CD4-positive, alpha-beta T cell (primary cell): Measurements from ENCODE around the gene EPGN. TPM values are rescaled to one million over a fixed set of nuclear protein-coding genes. Genes with fewer than 3 reads are reported as not detected.

ENCODE experiments used
- ATAC-seq: fragments of 200-7000 bp; cut with Tn5 transposase; one replicate; pipeline ENCODE4 v1.10.0; 2022; ENCODE audit warnings: mild to moderate bottlenecking; ENCODE audit not compliant: poor library complexity
- CTCF ChIA-PET: fragments of 350-600 bp; sonication (Branson Sonifier 250); formaldehyde crosslinking; loops from one replicate; lab custom pipeline; 2021; ENCODE audit warnings: antibody characterized with exemption, inconsistent platforms; lab: Charles Lee
- POLR2A ChIA-PET: fragments of 350-600 bp; sonication (Branson Sonifier 250); formaldehyde crosslinking; loops from one replicate; lab custom pipeline; 2021; ENCODE audit warnings: antibody characterized with exemption, inconsistent platforms; lab: Charles Lee
- DNase-seq, 14 experiments: peaks; one replicate each; pipeline ENCODE4 v3.0.0-alpha.2; 2013 to 2020; ENCODE audit warnings: mixed read lengths in 2 of 14
- H3K27ac ChIP-seq, 2 donors: one replicate each; pipeline versions ENCODE4 v1.5.1 to v1.7.0; 2013; ENCODE audit warnings: low read length in 2 of 2, low read depth in 1 of 2, mild to moderate bottlenecking in 1 of 2
- H3K27me3 ChIP-seq, 2 experiments: 1 replicate in 1 of 2; 2 replicates in 1 of 2; pipeline versions ENCODE4 v1.6.1 to v1.7.0; 2013; ENCODE audit warnings: low read length in 2 of 2, control low read depth in 1 of 2, mild to moderate bottlenecking in 1 of 2, moderate library complexity in 1 of 2; ENCODE audit not compliant: insufficient read depth in 2 of 2, control insufficient read depth in 1 of 2
- H3K36me3 ChIP-seq: one replicate; pipeline ENCODE4 v1.6.1; 2013; ENCODE audit warnings: low read length, control low read depth; ENCODE audit not compliant: insufficient read depth
- H3K4me1 ChIP-seq: one replicate; pipeline ENCODE4 v1.6.1; 2013; ENCODE audit warnings: low read length, control low read depth; ENCODE audit not compliant: insufficient read depth
- H3K4me3 ChIP-seq: one replicate; pipeline ENCODE4 v1.5.1; 2013; ENCODE audit warnings: mild to moderate bottlenecking, low read length, moderate library complexity
- H3K9me3 ChIP-seq, 2 experiments: 1 replicate in 1 of 2; 2 replicates in 1 of 2; pipeline versions ENCODE4 v1.6.1 to v1.7.0; 2013; ENCODE audit warnings: low read length in 2 of 2, mild to moderate bottlenecking in 2 of 2, control low read depth in 1 of 2, moderate library complexity in 1 of 2; ENCODE audit not compliant: control insufficient read depth in 1 of 2, insufficient read depth in 1 of 2
- H3K27ac Mint-ChIP-seq: one replicate; pipeline ENCODE4 v1.8.0; 2020; ENCODE audit warnings: mixed read lengths
- H3K27me3 Mint-ChIP-seq: one replicate; pipeline ENCODE4 v1.8.0; 2021; ENCODE audit warnings: mixed read lengths
- H3K36me3 Mint-ChIP-seq: one replicate; pipeline ENCODE4 v1.8.0; 2021; ENCODE audit warnings: low read depth, mixed read lengths
- H3K4me1 Mint-ChIP-seq: one replicate; pipeline ENCODE4 v1.8.0; 2021; ENCODE audit warnings: low read depth, mixed read lengths
- H3K4me3 Mint-ChIP-seq: one replicate; pipeline ENCODE4 v1.8.0; 2020; ENCODE audit warnings: mild to moderate bottlenecking, mixed read lengths
- H3K9me3 Mint-ChIP-seq: one replicate; pipeline ENCODE4 v1.8.0; 2020; ENCODE audit warnings: mixed read lengths
- intact Hi-C, 2 experiments: fragments of 100-400 bp; cut with DNase I in 1 of 2; cut with micrococcal nuclease in 1 of 2; formaldehyde crosslinking; loops; one replicate each; pipeline versions ENCODE4 v1.15.1 to v1.9.0; 2023 to 2025; cut with DNase I, micrococcal nuclease
- total RNA-seq, 174 experiments: library from RNA in 2 of 174; stranded (reverse) in 2 of 174; gene quantifications; one replicate each; pipeline ENCODE4 v1.2.3 and lab custom pipeline; 2021 to 2026
- TF ChIP-seq, protein P1 (sequence below): fragments of 200-600 bp; IDR thresholded peaks from one replicate; pipeline ENCODE4 v1.8.0; 2022; ENCODE audit warnings: antibody characterized with exemption, mild to moderate bottlenecking

Gene EPGN
- total RNA-seq, 2 experiments from 2014 or later: 3.7 to 5.9 TPM

DNA sequence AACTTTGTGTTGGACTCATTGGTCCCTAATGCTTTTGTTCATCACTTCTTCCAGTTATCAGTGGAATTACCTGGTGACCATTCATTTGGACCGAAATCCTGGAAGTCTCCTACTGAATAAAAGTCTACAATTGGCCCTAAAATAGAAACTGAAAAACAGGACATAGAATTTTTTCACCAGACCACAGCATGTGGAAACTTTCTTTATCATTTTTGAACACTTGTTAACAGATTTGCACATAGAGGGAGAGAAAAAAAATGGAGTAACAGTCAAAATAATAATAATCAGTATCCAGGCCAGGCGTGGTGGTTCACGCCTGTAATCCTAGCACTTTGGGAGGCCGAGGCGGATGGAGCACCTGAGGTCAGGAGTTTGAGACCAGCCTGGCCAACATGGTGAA lies 7.1 kb downstream of the EPGN start:
- peaks cover 3% of the 10 kb centered on the region for H3K4me1 Mint-ChIP-seq
- no peak overlapping the region for H3K4me3 Mint-ChIP-seq
- no peaks in the 10 kb centered on the region for H3K9me3 ChIP-seq
- intact Hi-C loops: no loop called here
- no peaks in the 10 kb centered on the region for H3K27me3 ChIP-seq
- H3K27ac ChIP-seq: no peak overlapping the region
- TF ChIP-seq, protein P1, sequence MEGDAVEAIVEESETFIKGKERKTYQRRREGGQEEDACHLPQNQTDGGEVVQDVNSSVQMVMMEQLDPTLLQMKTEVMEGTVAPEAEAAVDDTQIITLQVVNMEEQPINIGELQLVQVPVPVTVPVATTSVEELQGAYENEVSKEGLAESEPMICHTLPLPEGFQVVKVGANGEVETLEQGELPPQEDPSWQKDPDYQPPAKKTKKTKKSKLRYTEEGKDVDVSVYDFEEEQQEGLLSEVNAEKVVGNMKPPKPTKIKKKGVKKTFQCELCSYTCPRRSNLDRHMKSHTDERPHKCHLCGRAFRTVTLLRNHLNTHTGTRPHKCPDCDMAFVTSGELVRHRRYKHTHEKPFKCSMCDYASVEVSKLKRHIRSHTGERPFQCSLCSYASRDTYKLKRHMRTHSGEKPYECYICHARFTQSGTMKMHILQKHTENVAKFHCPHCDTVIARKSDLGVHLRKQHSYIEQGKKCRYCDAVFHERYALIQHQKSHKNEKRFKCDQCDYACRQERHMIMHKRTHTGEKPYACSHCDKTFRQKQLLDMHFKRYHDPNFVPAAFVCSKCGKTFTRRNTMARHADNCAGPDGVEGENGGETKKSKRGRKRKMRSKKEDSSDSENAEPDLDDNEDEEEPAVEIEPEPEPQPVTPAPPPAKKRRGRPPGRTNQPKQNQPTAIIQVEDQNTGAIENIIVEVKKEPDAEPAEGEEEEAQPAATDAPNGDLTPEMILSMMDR: no peak
- ATAC-seq: no peak
- H3K36me3 ChIP-seq: no peaks in the 10 kb centered on the region
- ChIA-PET POLR2A (no interaction called here), CTCF (interaction anchor here (1.4 kb wide), 1 partner anchor 82 kb away, joined by 3 read pairs; no protein-coding TSS in a partner anchor)
- peaks cover under 1% of the 10 kb centered on the region for H3K27me3 Mint-ChIP-seq
- no peaks in the 10 kb centered on the region for H3K9me3 Mint-ChIP-seq
- H3K4me3 ChIP-seq: no peak overlapping the region
- no peak overlapping the region for H3K27ac Mint-ChIP-seq
- peaks cover 1% of the 10 kb centered on the region for H3K4me1 ChIP-seq
- H3K36me3 Mint-ChIP-seq: no peaks in the 10 kb centered on the region
- DNase-seq: no peak

DNA sequence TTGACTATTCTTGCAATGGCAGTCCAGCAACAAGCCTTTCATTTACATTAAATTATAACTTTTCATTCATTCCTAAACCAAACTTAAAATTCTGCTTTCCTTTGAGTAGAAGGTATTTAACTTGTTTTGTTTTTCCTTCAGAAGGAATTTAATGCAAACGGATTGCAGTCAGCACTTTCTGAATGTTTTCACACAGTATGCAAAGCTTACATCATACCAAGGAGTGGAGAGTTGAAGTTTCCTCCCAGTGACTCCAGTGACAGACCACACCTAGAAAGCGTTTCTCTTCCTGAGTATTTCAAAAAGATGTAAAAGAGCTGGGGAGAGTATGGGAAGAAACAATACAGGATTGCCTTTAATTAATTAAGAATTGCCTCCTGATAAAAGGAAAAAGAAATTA lies 8.1 kb downstream of the EPGN start:
- ATAC-seq: no peak
- Mint-ChIP-seq H3K36me3 (no peaks in the 10 kb centered on the region), H3K27ac (no peak overlapping the region), H3K4me3 (no peak overlapping the region), H3K4me1 (no peaks in the 10 kb centered on the region), H3K27me3 (peaks cover 6% of the 10 kb centered on the region), H3K9me3 (no peaks in the 10 kb centered on the region)
- no peak for DNase-seq
- Histone ChIP-seq H3K36me3 (no peaks in the 10 kb centered on the region), H3K9me3 (no peaks in the 10 kb centered on the region), H3K27me3 (no peaks in the 10 kb centered on the region), H3K27ac (no peak overlapping the region), H3K4me3 (no peak overlapping the region), H3K4me1 (peaks cover 5% of the 10 kb centered on the region)
- TF ChIP-seq, protein P1: no peak
- POLR2A ChIA-PET: interaction anchor here (0.6 kb wide), 1 partner anchor 135 kb away, joined by 3 read pairs; no protein-coding TSS in a partner anchor
- intact Hi-C loops: no loop called here
- CTCF ChIA-PET: no interaction called here

DNA sequence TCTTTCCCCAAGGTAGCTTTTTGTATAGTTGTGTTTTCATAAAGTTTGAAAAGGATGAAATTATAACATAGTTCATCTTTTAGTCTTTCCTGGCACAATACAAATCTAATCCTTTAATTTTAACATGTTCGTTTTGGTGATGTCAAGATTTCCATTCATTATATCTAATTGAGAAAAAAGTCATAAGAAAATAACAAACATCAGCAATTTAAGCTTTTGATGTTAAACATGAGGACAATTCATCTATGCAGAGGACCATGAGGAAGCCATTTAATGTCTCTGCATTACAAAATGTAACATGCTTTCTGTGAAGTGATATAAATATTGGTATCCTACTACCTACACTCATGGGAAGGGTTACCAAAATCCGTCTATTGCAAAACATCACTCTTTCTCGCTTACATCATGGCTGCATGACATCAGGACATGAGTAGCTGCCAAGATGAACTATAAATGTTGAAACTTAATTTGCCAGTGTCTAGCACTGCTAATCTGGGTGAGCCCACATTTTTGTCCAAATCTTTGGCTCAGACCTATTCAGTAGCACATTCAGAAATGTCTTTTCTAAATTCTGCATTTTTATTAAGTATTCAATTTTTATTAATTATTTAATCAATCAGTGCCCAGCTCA lies 9.5 kb downstream of the EPGN start:
- DNase-seq (no peak), ATAC-seq (no peak)
- peaks cover 0 to 7% of the 10 kb centered on the region in 2 experiments for H3K27me3 ChIP-seq
- CTCF ChIA-PET: no interaction called here
- TF ChIP-seq, protein P1: no peak
- no peak overlapping the region for H3K27ac Mint-ChIP-seq
- no peaks in the 10 kb centered on the region for H3K4me1 Mint-ChIP-seq
- H3K36me3 ChIP-seq: no peaks in the 10 kb centered on the region
- H3K27ac ChIP-seq: no peak overlapping the region
- POLR2A ChIA-PET: no interaction called here
- no peaks in the 10 kb centered on the region for H3K9me3 ChIP-seq
- no peaks in the 10 kb centered on the region for H3K9me3 Mint-ChIP-seq
- H3K27me3 Mint-ChIP-seq: peaks cover 14% of the 10 kb centered on the region
- no peak overlapping the region for H3K4me3 Mint-ChIP-seq
- H3K4me1 ChIP-seq: peaks cover 5% of the 10 kb centered on the region
- no peak overlapping the region for H3K4me3 ChIP-seq
- intact Hi-C loops: no loop called here
- H3K36me3 Mint-ChIP-seq: no peaks in the 10 kb centered on the region
